CD4-positive, alpha-beta T cell treated with Interleukin-6 for 4 hours (primary cell): Measurements from ENCODE around the gene KCP.
"Not testable (repeated sequence)": the region's sequence is repeated elsewhere in the genome, so short reads cannot be mapped to it uniquely, and the experiment has no call there.

Experiments used
- DNase-seq: peaks from one replicate; pipeline ENCODE4 v3.0.0-alpha.2; 2020; ENCODE audit warnings: mixed read lengths

KCP gene

DNA sequence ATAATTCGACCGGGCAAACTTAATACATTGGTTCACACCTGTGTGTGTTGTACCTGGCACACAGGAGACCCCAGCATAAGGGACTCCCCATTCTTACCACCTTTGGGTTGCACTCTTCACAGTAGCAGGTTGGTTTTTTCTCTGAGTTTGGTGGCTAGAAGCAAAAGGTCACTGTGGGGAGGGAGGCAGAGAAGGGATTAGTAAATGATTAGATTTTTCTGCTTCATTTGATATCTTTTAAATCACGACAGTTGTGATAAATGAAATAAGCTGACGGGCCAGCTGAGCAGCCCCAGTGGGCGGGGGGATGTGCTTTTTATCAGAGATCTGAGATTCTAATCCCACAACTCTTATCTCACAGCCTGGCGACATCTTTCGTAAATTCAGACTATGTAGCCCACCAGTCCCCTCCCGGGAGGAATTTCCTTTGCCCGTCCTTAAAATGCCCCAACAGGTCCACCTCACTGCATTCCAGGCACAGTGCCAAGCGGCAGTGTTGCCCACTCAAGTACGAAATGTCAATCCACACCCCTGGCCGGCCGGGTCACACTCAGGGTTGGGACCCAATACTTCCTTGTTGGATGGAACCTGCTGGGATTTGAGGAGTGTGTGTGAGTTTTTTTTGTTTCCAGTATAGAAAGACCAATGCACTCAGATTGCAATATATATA lies 10.5 kb upstream of the KCP start:
- no peak for DNase-seq

GRCh38 chr7:128919881-128920799 lies 9.6 kb upstream of the KCP start:
- DNase-seq = no peak

DNA sequence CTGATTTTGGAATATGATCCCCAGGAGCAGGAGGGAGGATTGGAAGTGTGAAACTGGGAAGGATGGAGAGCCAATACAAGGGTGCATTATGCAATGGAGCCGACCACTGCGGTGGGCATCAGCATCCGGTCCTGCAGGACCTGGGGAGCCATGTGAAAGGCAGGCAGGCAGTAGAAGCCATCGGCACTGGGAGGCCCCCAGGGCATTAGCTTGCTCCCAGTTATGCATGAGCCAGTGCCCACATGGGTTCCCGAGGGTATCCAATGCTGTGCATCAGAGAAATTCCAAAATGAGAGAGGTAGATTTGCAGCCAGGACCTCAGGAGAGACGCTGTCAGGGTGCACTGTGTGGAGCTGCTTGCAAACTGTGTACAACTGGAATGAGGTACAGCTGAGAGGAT lies 8.7 kb upstream of the KCP start:
- no peak for DNase-seq

GRCh38 chr7:128918016-128918665 lies 7.6 kb upstream of the KCP start:
- DNase-seq = no peak

GRCh38 chr7:128917122-128917521 lies 6.6 kb upstream of the KCP start:
- DNase-seq = no peak

- DNase-seq = no peak
Observed at GRCh38 chr7:128916643-128916915, 6.1 kb upstream of the KCP start.

GRCh38 chr7:128915841-128916642 lies 5.5 kb upstream of the KCP start:
- DNase-seq = no peak

DNA sequence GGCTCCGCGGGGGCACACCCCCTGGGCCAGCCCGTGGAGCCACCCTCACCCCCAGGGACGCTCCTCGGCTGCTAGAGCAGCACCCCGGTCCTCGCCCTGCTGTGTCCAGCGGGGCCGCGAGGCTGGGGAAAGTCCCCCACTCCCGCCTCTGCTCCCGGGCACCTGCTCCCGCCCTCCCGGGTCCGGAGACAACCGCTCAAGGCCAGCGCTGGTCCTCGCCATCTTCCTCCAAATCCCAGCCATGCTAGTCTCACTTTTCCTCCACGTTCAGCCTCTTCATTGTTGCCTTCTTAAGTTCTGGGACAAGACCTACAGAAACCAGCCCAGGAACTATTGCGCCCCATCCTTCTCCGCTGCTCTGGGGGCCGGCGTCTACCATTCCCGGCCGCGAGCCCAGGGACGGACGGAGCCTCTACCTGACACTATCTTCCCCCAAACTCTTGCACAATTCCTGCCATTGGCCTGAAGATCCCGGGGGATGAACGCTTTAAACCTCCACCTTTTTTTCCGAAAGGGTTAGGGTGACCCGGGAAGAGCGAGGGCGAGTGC lies 4.8 kb upstream of the KCP start:
- no peak for DNase-seq

DNA sequence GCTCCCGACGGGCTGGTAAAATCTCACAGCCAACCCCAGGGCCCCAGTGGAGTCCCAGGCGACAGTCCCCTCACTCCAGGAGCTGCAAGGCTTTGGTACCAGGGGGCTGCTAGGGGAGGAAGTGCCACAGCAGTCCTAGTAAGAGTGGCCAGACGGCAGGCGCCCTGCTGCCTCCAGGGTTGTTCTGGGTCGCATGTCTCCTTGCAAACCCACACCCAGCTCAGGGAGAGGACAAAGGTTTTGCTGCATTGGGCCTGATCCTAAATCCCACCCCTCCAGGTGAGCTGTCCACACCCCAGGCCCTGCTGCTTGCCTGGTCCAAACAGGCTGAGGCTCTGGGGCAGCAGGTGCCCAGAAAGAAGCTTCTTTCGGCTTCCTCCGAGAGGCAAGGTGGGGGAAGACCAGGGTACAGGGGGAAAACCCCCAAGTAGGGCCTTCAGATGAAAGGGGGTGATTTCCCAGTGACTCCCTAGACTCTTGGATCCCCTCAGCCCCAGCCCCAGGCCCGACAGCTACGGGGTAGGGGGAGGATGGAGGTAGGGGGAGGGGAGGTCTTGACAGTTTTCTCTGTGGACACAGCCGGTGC lies 4.2 kb upstream of the KCP start:
- no peak for DNase-seq

DNA sequence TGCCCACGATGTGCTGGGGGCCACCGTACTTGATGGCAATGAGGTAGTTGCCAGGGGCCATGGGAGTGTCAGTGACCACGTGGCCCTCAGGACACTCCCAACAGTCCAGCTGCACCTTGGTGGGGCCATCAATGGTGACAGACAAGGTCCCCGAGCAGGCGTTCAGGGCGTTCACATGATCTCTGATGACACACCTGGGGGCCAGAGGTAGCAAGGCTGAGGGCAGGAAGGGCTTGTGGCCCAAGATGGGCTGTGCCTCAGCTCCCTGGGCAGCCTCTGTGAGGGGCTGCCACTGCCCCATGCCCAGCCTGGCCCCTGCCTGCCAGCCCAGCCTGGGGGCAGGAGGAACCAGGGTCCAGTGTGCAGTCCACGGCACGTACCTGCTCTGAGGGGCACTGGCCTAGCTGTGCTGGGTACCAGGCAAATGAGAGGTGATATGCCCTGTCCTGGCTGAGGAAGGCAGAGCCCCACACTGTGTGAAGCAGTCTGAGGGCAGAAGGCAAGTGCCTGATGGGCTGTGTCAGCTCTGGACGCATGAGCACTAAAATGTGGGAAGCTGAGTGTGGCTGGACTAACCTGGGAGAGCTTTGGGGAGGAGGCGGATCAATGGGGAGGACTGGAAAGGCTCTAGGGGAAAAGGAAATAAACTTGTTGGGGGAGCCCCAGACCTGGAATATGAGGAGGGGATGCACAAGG lies 3.5 kb upstream of the KCP start:
- DNase-seq = no peak

DNA sequence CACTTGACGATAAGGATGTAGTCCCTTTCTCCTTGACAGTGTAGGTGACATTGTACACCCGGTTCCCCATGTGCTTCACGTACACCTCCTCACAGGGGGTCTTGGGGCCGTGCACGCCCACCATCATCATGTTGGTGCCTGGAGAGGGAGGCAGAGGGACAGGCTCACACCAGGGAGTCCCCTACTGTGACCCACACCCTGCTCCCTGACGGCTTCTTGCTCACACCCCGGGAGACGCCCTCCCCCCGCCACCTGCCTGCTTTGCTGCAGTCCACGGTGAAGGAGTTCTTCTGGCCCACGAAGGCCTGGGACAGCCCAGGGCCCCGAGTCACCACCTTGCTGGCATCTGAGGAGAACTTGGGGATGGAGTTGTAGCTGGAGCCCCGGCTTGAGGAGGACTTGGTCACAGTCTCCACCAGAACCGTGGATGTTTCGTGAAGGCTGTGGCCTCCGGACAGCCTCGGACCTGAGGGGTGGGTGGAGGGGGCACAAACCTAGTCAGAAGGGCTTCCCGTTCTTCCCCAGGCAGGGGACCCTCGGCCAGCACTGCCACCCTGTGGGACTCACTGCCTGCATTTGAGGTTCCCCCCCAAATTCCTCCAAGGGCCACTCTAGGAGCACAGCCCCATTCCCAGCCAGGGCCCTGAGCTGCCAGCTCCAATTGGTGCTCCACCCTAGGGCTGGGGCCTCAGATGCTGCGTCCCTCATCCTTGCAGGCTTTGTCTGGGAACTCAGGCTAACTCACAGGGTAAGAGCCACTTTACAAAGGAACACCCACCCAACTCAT lies 2.4 kb upstream of the KCP start:
- DNase-seq = not testable (repeated sequence)

DNA sequence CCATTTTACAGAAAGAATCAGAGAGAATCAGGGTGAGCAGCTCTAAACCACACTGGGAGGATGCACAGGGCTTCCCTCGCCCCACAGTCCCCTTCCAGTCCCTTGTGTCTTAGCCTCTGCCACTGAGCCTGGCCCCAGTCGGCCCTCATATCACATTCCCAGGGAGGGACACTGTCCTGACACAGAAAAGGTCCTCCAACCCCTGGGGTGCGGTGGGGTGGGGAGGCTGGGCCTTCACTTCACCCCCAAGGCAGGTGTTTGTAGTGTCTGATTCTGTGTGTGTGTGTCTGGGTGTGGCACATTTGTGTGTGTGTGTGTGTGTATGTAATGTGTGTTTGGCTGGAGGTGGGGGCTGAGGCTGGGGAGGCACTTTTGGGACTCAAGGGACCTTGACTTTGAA lies 1.8 kb upstream of the KCP start:
- DNase-seq = no peak

- DNase-seq = no peak
Observed at GRCh38 chr7:128911423-128912031, 1.0 kb upstream of the KCP start.

- no peak for DNase-seq
Observed at GRCh38 chr7:128909625-128910568, 612 bp downstream of the KCP start.

- DNase-seq = no peak
Observed at GRCh38 chr7:128908750-128909624, 1.5 kb downstream of the KCP start.

DNA sequence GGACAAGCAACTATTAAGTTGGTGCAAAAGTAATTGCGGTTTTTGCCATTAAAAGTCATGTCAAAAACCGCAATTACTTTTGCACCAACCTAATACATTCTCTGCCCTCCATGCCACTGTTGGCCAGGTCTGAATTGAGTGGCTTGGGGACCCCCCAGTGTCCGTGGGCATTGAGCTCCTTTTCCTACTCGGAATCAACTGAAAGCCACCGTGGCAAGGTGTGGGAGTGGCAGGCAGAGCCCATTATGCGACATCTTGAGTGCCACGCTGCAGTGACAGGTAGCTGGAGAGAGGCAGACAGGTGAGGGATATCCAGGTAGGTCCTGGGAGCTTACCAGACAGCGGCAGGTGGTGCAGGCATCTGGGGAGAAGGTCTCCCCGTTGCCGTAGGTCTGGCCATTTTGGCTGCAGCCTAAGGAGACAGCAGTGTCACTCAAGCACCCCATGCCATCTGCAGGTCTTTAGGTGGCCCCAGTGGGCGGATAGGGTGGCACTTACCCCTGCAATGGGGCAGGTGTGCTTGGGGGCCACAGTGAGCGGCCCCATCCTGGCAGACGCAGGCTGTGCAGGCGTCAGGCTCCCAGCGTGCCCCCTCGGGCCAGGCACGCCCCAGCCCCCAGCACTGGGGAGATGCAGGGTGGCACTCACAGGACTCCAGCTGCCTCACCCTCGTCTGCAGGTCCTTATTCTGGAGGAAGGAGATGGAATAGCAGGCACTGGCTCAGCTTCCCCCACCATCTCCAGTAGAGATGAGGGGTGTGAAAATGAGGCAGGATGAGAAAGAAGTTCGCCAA lies 3.5 kb downstream of the KCP start:
- no peak for DNase-seq

GRCh38 chr7:128906001-128906765 lies 4.3 kb downstream of the KCP start:
- DNase-seq = no peak
